HG03520 (cell line): Measurements from ENCODE around the gene HIVEP2.
"Not testable (repeated sequence)": the region's sequence is repeated elsewhere in the genome, so short reads cannot be mapped to it uniquely, and the experiment has no call there.

Source experiments
- ATAC-seq: cut with Tn5 transposase; IDR thresholded peaks from one replicate; pipeline ENCODE4 v1.9.1; 2021; ENCODE audit warnings: mild to moderate bottlenecking, moderate library complexity; ENCODE audit not compliant: unreplicated experiment

HIVEP2 gene, protein sequence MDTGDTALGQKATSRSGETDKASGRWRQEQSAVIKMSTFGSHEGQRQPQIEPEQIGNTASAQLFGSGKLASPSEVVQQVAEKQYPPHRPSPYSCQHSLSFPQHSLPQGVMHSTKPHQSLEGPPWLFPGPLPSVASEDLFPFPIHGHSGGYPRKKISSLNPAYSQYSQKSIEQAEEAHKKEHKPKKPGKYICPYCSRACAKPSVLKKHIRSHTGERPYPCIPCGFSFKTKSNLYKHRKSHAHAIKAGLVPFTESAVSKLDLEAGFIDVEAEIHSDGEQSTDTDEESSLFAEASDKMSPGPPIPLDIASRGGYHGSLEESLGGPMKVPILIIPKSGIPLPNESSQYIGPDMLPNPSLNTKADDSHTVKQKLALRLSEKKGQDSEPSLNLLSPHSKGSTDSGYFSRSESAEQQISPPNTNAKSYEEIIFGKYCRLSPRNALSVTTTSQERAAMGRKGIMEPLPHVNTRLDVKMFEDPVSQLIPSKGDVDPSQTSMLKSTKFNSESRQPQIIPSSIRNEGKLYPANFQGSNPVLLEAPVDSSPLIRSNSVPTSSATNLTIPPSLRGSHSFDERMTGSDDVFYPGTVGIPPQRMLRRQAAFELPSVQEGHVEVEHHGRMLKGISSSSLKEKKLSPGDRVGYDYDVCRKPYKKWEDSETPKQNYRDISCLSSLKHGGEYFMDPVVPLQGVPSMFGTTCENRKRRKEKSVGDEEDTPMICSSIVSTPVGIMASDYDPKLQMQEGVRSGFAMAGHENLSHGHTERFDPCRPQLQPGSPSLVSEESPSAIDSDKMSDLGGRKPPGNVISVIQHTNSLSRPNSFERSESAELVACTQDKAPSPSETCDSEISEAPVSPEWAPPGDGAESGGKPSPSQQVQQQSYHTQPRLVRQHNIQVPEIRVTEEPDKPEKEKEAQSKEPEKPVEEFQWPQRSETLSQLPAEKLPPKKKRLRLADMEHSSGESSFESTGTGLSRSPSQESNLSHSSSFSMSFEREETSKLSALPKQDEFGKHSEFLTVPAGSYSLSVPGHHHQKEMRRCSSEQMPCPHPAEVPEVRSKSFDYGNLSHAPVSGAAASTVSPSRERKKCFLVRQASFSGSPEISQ (N-terminal part only)

DNA sequence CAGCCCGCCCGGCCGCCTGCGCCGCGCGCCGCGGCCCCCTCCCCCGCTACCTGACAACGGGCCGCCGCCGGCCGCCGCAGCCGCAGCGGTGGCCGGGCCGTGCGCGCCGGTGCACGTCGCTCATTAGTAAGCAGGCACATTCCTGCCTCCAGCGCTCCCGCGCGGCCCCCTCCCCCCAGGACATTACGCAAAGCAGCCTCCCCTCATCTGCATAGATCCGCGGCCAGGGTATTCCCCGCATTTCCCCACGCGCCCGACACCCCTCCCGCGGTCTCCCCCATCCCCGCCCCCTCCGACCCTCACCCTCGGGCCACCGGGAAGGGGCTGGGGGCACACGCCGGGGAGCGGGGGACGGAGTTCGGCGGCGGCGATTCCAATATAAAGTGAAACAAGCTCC lies at the start of gene HIVEP2:
Gene HIVEP2, minus strand, starts transcription at position 128 of the 397 bp plus-strand sequence. CDS start 170,438 bp downstream, outside the sequence.
- peak; percentile 12 for ATAC-seq

DNA sequence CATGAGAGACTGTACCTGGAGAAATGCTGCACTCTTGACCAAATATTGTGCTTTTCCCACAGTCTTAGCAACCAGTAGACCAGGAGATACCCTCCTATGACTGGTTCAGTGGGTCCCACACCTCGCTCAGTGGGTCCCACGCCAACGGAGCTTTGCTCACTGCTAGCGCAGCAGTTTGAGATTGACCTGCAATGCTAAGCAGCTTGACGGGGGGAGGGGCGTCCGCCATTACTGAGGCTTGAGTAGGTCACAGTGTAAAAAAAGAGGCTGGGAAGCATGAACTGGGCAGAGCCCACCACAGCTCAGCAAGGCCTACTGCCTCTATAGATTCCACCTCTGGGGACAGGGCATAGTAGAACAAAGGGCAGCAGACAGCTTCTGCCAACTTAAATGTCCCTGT lies 49.0 kb upstream of the HIVEP2 start:
- no peak for ATAC-seq

DNA sequence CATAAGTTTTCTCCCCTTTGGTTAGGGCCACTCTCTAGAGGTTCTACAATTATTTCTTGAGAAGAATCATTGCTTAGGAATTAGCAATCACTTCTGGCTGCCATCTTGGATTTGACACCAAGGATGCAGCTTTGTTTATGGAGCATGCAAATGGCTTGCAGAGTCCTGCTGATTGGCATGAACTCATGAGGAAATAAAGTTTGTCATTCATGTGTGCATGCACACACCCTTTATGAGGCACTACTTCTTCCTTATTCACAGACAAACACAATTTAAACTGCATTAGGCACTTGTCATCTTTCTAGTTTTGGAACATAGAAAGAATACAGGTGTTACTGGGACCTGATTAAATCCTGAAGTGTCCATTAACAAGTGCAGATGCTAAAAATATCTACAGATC lies 42.5 kb upstream of the HIVEP2 start:
- ATAC-seq, result no peak

DNA sequence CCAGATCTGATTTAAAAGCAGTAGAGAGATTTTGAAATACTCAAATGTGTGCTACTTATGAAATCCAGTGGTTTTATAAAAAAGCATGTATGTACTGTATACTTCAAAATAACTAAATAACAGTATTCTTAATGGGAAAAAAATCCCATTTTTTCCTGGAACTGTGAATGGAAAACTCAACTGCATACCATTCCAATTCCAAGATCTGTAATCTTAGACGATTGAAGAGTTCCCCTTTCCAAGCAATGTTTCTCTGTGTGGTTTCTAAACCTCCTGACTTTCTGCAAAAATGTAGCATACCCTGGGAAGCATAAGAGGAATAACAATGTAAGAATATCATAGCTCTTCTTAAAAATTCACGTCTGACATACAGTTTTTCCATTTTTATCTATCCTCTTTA lies 40.3 kb upstream of the HIVEP2 start:
- ATAC-seq, result no peak

DNA sequence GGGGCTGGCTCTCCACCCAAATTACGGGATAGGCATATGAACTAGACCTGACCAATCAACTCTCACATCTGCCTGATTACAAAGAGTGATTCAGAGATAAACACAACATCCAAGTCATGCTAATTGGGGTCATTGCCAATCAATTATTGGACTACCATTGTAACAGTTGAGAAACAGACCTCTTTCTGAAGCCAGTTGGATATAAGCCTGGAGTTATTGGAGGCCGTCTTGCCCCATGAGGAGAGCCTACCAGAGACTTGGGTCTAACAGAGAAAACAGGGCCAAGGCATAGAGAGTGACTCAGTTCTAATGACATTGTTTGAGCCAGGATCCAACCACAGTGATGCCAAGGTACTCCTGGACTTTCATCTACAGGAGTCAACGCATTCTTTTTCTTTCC lies 39.4 kb upstream of the HIVEP2 start:
- ATAC-seq, result no peak

DNA sequence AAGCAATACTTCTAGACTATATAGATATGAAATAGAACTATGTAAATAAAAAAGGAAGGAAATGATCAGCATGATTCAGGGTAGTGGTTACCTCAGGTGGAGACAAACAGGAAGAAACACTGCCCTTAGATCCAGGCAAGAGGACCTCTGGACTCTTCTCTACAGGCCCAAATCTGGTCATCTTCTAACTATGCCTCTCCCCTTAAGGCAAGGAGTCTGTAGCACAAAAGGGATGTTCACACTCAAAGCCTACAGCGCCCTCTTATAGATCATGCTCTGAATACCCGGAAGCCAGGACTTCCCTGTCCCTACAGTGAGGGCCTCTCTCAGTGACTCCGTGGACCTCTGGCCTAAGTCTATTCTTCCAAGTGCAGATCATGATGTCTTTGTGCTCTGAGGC lies 30.4 kb upstream of the HIVEP2 start:
- ATAC-seq, result no peak

DNA sequence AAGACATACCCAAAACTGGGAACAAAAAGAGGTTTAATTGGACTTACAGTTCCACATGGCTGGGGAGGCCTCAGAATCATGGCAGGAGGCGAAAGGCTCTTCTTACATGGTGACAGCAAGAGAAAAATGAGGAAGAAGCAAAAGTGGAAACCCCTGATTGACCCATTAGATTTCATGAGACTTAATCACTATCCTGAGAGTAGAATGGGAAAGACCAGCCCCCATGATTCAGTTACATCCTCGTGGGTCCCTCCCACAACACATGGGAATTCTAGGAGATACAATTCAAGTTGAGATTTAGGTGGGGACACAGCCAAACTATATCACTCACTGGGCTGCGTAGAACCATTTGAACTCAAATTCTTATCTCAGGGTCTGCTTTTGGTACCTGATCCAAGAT lies 26.0 kb upstream of the HIVEP2 start:
- not testable (repeated sequence) for ATAC-seq

DNA sequence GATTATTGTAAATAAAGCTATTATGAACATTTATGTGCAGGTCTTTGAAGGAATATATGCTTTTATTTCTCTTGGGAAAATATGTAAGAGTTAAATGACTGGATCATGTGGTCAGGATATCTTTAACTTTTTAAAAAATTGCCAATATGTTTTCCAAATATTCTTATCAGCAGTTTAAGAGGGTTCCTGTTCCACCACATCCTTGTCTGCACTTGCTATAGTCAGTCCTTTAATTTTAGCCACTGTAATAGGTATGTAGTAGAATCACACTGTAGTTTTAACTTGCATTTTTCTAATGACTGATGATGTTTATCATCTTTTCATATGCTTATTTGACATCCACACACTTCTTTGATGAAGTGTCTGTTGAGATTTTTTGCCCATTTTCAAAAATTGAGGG lies 23.6 kb upstream of the HIVEP2 start:
- no peak for ATAC-seq

DNA sequence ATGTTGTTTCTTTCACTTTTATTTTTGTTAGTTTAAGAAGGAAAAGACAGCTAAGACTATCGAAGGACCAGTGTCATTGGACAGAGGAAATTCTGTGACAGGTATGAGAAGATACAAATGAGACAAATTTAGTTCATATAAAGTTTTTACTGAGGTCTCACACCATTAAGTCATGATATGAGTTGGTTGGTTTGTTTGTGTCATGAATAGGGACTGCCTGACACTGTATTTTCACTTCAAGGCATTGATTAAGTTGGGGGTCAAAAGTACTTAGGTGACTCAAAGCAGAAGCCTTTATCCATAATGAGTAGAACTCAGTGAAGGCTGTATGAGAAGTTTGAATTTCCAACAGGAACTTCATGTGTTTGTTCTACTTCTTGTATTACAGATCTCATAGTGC lies 21.3 kb upstream of the HIVEP2 start:
- no peak for ATAC-seq

DNA sequence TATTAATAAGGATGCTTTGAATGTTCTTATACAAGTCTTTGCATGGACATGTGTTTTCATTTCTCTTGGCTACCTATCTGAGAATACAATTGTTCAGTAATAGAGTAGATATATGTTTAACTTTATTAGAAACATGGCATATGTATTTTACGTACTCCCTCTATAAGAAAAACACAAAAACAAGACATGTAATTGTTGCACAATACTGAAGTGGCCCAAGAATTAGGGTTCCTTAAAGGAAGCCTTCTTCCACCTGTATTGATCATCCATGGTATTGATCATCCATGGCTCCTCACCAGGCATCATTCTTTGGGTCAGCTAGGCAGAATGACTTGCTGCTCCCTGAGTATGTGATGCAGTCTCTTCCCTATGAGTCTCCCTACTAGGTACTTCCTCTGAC lies 20.2 kb upstream of the HIVEP2 start:
- ATAC-seq, result no peak

DNA sequence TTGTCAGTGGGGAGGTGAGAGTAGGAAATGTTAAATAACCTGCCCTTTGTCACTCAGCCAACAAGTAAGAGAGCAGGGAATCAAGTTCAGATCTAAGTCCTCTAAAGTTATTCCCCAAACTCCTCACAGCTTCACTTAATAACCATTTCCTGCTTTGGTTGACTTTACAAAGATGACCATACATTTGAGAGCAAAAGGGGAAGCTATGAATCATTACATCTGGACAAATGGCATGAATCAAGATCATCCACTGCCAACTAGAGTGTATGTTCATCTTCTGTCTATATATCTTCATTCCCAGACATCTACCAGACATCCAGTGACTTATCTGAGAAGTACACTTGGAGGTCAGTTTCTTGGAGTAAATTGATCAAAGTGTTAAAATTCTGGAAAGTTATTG lies 15.1 kb upstream of the HIVEP2 start:
- ATAC-seq, result no peak

DNA sequence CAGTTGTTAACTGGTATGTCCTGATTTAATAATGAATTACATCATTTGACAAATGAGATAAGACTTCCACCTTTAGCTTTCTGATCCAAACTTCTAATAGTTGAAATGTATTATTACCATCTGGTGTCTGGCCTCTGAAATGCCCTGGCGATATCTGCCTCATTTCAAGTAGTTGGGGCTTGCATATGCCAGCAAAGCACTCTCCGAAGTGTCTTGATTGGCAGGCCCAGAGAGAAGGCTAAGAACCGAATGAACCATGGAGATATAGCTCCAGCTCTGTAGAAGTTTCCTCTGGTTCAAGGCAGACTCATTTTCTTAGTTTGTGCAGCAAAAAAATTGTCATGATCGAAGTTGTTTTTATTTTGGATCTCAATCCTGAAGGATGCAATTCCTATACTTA lies 13.4 kb upstream of the HIVEP2 start:
- ATAC-seq, result no peak

DNA sequence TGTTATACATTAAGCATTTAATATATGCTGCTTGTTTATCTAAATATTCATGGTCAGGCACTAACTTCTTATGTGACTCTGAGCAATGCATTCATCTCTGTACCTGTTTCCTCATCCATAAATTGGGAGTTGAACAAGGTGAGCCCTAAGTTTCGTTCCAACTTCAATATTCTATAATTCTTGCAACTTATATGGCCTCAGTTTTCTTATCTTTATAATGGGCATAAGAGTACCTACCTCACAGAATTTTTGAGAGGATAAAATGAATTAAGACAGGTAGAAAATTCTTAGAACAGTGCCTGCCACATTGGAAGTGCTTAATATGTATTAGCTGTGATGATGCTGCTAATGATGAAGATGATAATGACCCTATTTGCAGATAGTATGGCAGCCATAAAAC lies 11.8 kb upstream of the HIVEP2 start:
- no peak for ATAC-seq

DNA sequence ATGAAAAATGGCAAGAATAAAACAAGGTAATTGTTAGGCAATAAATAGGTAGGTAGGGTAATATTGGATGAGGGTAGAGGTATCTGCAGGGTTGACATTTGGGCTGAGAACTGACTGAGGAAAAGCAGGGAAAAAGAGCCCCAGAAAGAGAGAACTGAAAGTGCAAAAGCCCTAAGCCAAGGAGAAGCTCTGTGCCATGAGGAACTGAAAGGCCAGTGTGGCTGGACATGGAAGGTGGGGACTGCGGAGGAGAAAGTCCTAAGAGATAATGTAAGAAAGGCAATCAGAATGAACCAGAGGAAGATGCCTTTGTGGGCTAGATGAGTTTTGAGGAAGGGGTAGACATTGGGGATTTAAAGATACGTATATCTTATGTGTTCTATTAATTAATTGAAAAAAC lies 9.9 kb upstream of the HIVEP2 start:
- ATAC-seq, result no peak

DNA sequence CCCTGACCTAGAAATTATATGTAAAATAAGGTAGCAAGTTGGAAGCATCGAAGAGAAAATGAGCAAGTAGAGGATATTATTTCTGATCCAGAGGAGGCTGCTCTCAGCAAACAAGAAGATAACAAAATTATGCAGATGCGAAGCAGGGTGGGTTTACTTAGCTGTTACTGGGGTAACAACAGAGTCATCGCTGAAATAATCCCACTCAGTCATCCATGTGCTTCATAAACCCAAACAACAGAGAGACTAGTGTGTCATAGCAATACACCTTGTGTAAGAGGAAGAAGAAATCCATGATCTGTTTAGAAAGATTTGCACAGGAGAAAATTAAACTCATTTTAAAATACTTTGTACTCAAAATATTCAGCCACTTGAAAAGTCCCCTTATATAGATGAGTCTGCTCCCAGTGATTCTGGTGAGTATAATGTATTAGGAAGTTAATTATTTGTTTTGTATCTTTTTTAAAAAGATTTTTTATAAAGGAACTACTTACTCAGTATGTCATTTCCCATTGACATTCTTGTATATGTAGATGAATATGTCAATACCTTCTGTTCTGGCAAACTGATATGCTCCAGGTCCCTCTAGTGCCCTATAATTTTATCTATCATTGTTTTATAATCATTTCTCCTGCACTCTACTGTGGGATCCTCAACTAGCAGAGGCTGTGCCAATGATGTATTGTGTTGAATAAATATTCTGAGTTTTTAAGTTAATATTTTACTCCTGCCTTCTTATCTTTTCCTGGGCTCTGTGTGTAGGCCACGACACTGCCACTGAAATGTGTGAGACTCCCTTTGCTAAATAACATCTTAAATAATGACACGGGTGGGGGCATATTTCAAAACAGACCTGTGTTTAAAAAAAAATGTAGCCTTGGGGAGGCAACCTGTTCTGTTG lies 8.6 kb upstream of the HIVEP2 start:
- ATAC-seq, result no peak

DNA sequence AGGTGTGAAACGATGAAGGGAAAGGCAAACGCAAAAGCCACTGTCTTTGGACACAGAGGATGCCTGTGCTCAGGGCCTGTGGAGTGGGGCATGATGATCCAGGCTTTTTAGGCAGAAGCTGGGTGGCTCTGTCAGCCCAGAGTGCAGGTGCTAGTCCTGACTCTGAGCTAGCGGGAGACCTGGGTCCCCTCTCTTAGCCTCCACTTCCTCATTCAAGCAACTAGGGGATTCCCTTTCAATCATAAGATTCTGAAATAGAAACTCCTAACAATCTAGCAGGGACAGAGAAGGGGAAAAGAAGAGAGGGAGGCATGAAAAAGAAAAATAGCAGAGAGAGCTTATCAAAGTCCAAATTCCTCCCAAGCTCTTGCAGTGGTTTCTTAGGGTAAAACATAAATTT lies 7.6 kb upstream of the HIVEP2 start:
- ATAC-seq, result peak; percentile 58

DNA sequence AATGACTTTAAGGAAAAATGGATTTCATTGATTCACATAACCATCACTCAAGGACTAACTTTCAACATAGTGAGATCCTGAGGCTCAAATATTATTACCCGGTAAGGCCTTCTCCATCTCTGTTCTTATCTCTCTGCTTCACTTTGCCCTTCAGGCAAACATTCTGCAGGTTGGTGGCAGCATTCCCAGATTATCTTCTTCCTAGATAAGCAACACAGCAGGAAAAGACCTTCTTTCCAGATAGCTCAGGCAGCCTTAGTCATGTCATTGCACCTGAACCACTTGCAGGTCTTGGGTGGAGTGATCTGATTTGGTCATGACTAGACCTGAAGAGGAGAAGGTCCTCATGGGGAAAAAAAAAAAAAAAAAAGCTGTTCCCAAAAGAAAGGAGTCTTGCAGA lies 5.3 kb upstream of the HIVEP2 start:
- ATAC-seq, result no peak

DNA sequence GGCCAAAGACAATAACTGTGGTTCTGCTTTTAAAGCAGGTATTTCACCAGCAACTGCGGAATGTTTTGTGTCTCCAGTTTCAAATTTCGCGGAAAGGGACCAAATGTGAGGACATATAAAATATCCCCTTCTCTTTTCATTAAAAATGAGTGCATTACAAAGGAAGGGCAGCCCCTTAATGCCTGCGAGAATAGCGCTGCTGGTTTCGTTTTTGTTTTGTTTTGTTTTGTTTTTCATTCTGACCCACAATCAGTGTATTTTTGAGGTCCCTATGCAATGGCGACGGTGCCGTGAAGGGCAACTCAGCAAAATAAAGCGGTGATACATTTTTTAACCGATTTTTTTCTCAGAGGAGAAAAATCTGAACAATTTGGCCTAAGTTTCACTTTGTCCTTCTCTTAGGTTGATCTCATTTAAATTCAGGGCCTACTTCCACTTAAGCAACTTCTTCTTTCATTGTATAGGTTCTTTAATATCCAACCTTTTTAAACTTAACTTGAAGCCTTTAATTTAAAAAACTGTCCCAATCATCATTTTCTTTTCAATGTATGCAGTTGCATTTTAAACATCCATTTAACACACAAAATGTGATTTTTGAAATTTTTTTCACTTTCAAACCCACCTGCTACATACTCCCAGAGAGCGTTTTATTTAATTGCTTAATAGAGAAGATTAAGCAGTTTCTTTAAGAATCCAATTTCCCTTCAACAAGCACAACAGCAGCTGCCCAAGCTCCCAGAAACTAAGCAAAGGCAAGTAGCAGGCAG lies 2.9 kb upstream of the HIVEP2 start:
- peak; percentile 29 for ATAC-seq

DNA sequence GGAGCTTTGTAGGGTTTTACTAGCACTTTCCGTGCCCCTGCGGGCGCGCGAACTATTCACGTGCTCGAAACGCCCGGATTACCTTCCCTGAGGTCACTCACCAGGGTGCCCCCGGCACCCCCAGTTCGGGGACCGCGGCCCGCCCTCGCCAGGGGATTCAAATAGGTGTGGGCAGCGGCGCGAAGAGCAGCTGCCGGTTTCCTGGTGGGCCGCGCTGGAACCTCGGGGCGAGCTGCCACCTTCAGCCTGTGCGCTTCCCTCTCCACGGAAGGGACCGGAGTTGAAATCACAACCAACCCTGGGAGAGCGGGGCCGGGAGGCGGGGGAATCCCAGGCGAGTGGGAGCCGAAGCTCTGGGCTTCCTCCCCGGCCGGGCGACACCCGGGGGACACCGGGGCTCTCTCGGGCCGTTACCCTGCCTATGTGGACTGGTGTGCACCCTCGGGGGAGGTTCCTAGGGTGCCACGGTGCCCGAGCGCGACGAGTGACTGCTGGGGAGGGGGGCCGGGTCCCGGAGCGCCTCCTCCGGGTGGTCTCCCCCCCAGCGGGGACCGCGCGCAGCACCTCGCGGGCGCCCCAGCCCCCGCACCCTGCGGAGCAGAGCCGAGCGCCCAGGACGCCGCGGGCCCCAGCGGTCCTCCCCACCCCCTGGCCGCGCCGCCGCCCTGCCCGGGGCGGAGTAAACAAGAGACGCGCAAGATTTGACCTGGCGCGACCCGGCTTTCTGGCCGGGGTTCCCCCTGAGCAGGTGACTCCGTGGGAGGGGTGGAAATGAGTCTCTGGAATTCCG lies 2.1 kb upstream of the HIVEP2 start:
- peak; percentile 47 for ATAC-seq
